ENCODE data around the gene FGR.
"Not testable (repeated sequence)": the region's sequence is repeated elsewhere in the genome, so short reads cannot be mapped to it uniquely, and the experiment has no call there.

FGR gene

GRCh38 chr1:27659497-27660299, 24.7 kb upstream of the FGR start:
- peak; percentile 85 for DNase-seq

- no peak for DNase-seq
Observed at GRCh38 chr1:27658951-27659496, 24.0 kb upstream of the FGR start.

GRCh38 chr1:27656157-27656893, 21.3 kb upstream of the FGR start:
- no peak for DNase-seq

GRCh38 chr1:27655151-27655937, 20.4 kb upstream of the FGR start:
- DNase-seq = no peak

GRCh38 chr1:27652111-27652864, 17.3 kb upstream of the FGR start:
- no peak for DNase-seq

- DNase-seq = no peak
Observed at GRCh38 chr1:27650539-27651175, 15.7 kb upstream of the FGR start.

- DNase-seq = no peak
Observed at GRCh38 chr1:27650171-27650538, 15.2 kb upstream of the FGR start.

- DNase-seq = no peak
Observed at GRCh38 chr1:27649306-27649635, 14.3 kb upstream of the FGR start.

- DNase-seq = no peak
Observed at GRCh38 chr1:27648602-27649305, 13.8 kb upstream of the FGR start.

- DNase-seq = no peak
Observed at GRCh38 chr1:27647328-27647727, 12.3 kb upstream of the FGR start.

- no peak for DNase-seq
Observed at GRCh38 chr1:27646676-27647075, 11.7 kb upstream of the FGR start.

GRCh38 chr1:27645071-27645415, 10.1 kb upstream of the FGR start:
- no peak for DNase-seq

- no peak for DNase-seq
Observed at GRCh38 chr1:27644369-27645070, 9.5 kb upstream of the FGR start.

- no peak for DNase-seq
Observed at GRCh38 chr1:27643600-27644368, 8.8 kb upstream of the FGR start.

- DNase-seq = not testable (repeated sequence)
Observed at GRCh38 chr1:27640514-27640913, 5.5 kb upstream of the FGR start.

GRCh38 chr1:27638805-27639204, 3.8 kb upstream of the FGR start:
- DNase-seq = no peak

GRCh38 chr1:27638047-27638734, 3.2 kb upstream of the FGR start:
- no peak for DNase-seq

- DNase-seq = no peak
Observed at GRCh38 chr1:27635396-27636142, 584 bp upstream of the FGR start.
